ENCODE data around the gene ADRA2C. TPM values are rescaled to one million over a fixed set of nuclear protein-coding genes. Genes with fewer than 3 reads are reported as not detected.

Gene ADRA2C
- polyA plus RNA-seq, 1 of the 3 experiments (the other 2 are of a cell fraction): 0.15 TPM

GRCh38 chr4:3813151-3814052 is 47.2 kb downstream of the ADRA2C start:
- POLR2A ChIA-PET: no interaction called here
- Histone ChIP-seq H2AFZ (ENCODE audit: low read depth) (no peak overlapping the region), H3K9ac (no peak overlapping the region), H3F3A (replicated peaks; ENCODE audit: insufficient read depth) (no peaks in the 10 kb centered on the region), H3K27ac (ENCODE audit: low read depth in 2 of 2, low read length in 1 of 2) (no peak overlapping the region), H3K9me2 (no peaks in the 10 kb centered on the region), H3K9me3 (no peaks in the 10 kb centered on the region), H4K20me1 (ENCODE audit: insufficient read depth) (no peaks in the 10 kb centered on the region), H3K4me3 (ENCODE audit: low read depth in 2 of 2, low read length in 1 of 2) (no peak overlapping the region), H3K79me2 (ENCODE audit: insufficient read depth) (no peaks in the 10 kb centered on the region), H3K36me3 (replicated peaks in 1 of 2; ENCODE audit: control insufficient read depth in 1 of 2, insufficient read depth in 2 of 2, low read length in 1 of 2) (no peaks in the 10 kb centered on the region), H3K4me1 (ENCODE audit: control insufficient read depth in 1 of 2, insufficient read depth in 2 of 2, low read depth in 1 of 2, low read length in 1 of 2) (peaks cover 0 to 4% of the 10 kb centered on the region in 2 experiments; a peak in 1 of 4 replicates), H3K4me2 (no peak overlapping the region), H3K27me3 (ENCODE audit: insufficient read depth) (no peaks in the 10 kb centered on the region)
- TF ChIP-seq JUND (IDR thresholded peaks at IDR 0.05): no peak
- TF ChIP-seq USF1 (IDR thresholded peaks at IDR 0.05; ENCODE audit: borderline replicate concordance, low read depth): no peak
- TF ChIP-seq, protein P1, sequence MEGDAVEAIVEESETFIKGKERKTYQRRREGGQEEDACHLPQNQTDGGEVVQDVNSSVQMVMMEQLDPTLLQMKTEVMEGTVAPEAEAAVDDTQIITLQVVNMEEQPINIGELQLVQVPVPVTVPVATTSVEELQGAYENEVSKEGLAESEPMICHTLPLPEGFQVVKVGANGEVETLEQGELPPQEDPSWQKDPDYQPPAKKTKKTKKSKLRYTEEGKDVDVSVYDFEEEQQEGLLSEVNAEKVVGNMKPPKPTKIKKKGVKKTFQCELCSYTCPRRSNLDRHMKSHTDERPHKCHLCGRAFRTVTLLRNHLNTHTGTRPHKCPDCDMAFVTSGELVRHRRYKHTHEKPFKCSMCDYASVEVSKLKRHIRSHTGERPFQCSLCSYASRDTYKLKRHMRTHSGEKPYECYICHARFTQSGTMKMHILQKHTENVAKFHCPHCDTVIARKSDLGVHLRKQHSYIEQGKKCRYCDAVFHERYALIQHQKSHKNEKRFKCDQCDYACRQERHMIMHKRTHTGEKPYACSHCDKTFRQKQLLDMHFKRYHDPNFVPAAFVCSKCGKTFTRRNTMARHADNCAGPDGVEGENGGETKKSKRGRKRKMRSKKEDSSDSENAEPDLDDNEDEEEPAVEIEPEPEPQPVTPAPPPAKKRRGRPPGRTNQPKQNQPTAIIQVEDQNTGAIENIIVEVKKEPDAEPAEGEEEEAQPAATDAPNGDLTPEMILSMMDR (IDR thresholded peaks at IDR 0.05): no peak
- TF ChIP-seq, protein P2, sequence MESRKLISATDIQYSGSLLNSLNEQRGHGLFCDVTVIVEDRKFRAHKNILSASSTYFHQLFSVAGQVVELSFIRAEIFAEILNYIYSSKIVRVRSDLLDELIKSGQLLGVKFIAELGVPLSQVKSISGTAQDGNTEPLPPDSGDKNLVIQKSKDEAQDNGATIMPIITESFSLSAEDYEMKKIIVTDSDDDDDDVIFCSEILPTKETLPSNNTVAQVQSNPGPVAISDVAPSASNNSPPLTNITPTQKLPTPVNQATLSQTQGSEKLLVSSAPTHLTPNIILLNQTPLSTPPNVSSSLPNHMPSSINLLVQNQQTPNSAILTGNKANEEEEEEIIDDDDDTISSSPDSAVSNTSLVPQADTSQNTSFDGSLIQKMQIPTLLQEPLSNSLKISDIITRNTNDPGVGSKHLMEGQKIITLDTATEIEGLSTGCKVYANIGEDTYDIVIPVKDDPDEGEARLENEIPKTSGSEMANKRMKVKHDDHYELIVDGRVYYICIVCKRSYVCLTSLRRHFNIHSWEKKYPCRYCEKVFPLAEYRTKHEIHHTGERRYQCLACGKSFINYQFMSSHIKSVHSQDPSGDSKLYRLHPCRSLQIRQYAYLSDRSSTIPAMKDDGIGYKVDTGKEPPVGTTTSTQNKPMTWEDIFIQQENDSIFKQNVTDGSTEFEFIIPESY (IDR thresholded peaks at IDR 0.05; ENCODE audit: borderline replicate concordance, low read depth): no peak
- TF ChIP-seq, protein P3, sequence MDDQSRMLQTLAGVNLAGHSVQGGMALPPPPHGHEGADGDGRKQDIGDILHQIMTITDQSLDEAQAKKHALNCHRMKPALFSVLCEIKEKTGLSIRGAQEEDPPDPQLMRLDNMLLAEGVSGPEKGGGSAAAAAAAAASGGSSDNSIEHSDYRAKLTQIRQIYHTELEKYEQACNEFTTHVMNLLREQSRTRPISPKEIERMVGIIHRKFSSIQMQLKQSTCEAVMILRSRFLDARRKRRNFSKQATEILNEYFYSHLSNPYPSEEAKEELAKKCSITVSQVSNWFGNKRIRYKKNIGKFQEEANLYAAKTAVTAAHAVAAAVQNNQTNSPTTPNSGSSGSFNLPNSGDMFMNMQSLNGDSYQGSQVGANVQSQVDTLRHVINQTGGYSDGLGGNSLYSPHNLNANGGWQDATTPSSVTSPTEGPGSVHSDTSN (IDR thresholded peaks at IDR 0.05): no peak
- TF ChIP-seq, protein P4, sequence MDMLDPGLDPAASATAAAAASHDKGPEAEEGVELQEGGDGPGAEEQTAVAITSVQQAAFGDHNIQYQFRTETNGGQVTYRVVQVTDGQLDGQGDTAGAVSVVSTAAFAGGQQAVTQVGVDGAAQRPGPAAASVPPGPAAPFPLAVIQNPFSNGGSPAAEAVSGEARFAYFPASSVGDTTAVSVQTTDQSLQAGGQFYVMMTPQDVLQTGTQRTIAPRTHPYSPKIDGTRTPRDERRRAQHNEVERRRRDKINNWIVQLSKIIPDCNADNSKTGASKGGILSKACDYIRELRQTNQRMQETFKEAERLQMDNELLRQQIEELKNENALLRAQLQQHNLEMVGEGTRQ (IDR thresholded peaks at IDR 0.05; ENCODE audit: borderline replicate concordance, low read depth, low read length): no peak
- TF ChIP-seq RFX5 (IDR thresholded peaks at IDR 0.05; ENCODE audit: low read length): no peak
- no peak for TF ChIP-seq NRF1 (IDR thresholded peaks at IDR 0.05; ENCODE audit: low read depth, low read length)
- TF ChIP-seq SMC3 (IDR thresholded peaks at IDR 0.05; ENCODE audit: low read depth, low read length): no peak
- no peak for TF ChIP-seq MXI1 (IDR thresholded peaks at IDR 0.05; ENCODE audit: low read depth, low read length)
- no peak for TF ChIP-seq TEAD4 (IDR thresholded peaks at IDR 0.05; ENCODE audit: borderline replicate concordance, insufficient read depth)
- TF ChIP-seq RAD21 (IDR thresholded peaks at IDR 0.05; ENCODE audit: low read length): no peak
- no peak for TF ChIP-seq SIN3A (IDR thresholded peaks at IDR 0.05; ENCODE audit: borderline replicate concordance, low read depth, low read length)
- no peak for TF ChIP-seq EP300 (IDR thresholded peaks at IDR 0.05; ENCODE audit: borderline replicate concordance in 1 of 2, low read depth in 1 of 2, low read length in 1 of 2)
- no peak for TF ChIP-seq TCF12 (IDR thresholded peaks at IDR 0.05)
- TF ChIP-seq POLR2AphosphoS5 (IDR thresholded peaks at IDR 0.05; ENCODE audit: low read depth, low read length): no peak
- TF ChIP-seq FOXJ3 (CRISPR knock-in tag; IDR thresholded peaks at IDR 0.05): no peak
- TF ChIP-seq NFIC (IDR thresholded peaks at IDR 0.05; ENCODE audit: borderline replicate concordance): no peak
- no peak for TF ChIP-seq FOSL2 (IDR thresholded peaks at IDR 0.05; ENCODE audit: borderline replicate concordance, low read depth)
- TF ChIP-seq MAX (IDR thresholded peaks at IDR 0.05; ENCODE audit: low read depth): no peak
- DNase-seq: no peak
- CTCF ChIA-PET: interaction anchor here (0.6 to 1.4 kb wide), 3 partner anchors 15 to 130 kb away, joined by 4 to 5 read pairs (median 4); no protein-coding TSS in a partner anchor
- WGBS (ENCODE audit: low lambda C conversion rate): 63% methylated on average over 25 of the region's 29 CpGs
